Stimulated activated CD8-positive, alpha-beta memory T cell treated with anti-CD3 and anti-CD28 coated beads, Interleukin-7, amount 100 ng/mL, for 48 hours (primary cell): Measurements from ENCODE around the gene PHF13.
"Not testable (repeated sequence)": the region's sequence is repeated elsewhere in the genome, so short reads cannot be mapped to it uniquely, and the experiment has no call there.

Experiments
- DNase-seq, 2 donors: peaks; one replicate each; pipeline ENCODE4 v3.0.0-alpha.2; 2020; ENCODE audit warnings: low read depth in 1 of 2; ENCODE audit errors: extremely low read depth in 1 of 2

Gene PHF13

GRCh38 chr1:6586404-6586816, 27.1 kb upstream of the PHF13 start:
- no peak for DNase-seq

DNA sequence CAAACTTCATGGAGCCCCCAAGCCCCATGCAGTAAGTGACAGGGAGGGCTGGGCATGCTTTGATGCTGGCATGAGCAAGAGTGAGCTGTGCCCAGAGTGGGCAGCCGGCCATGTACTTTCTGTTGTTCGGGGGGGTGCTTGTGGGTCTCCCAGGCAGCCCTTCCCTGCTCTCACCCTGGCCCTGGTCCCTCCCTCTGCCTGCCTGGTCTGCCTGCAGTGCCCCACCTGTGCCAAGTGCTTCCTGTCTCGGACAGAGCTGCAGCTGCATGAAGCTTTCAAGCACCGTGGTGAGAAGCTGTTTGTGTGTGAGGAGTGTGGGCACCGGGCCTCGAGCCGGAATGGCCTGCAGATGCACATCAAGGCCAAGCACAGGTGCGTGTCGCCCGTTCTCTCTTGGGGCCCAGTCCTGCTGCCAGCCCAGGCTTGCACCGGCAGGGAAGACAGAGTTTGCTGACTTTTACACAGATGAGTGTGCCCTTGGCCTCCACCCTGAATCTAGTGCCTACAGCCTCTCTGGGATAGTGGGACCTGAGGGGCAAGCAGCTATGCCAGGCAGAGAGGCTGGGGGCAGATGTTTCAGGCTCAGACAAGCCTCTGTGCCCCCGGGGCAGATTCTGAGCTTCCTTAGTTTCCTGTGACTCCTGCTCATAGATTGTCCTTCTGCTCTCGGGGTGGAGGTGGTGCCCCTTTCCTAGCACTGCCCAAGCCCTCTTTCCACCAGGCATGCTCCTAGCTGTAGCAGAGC, 26.1 kb upstream of the PHF13 start:
- no peak for DNase-seq

GRCh38 chr1:6588128-6588892, 25.2 kb upstream of the PHF13 start:
- no peak for DNase-seq

GRCh38 chr1:6588893-6589520, 24.5 kb upstream of the PHF13 start:
- DNase-seq, result no peak

- no peak for DNase-seq
These were observed 23.5 kb upstream of the PHF13 start for GRCh38 chr1:6590046-6590445.

DNA sequence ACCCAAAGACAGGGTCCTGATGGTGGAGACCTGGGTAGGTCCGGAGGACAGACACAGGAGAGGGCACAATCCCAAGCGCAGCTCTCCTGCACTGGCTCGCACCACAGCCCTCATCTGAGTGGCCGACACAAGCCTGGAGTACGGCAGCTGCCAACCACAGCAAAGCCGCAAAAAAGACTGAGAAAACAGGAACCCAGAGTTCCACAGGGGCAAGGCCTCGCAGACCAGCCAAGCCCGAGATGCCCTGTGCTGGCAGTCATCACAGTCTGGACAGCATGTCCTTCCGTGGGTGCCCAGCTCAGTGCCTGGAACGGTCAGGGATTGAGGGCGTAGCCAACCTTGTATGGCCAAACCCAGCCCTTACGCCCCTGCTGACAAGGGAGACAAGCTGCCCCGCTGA, 22.3 kb upstream of the PHF13 start:
- DNase-seq, result no peak

GRCh38 chr1:6591644-6592043, 21.9 kb upstream of the PHF13 start:
- no peak for DNase-seq

GRCh38 chr1:6592441-6592840, 21.1 kb upstream of the PHF13 start:
- DNase-seq, result no peak

GRCh38 chr1:6592865-6593593, 20.5 kb upstream of the PHF13 start:
- DNase-seq, result no peak

DNA sequence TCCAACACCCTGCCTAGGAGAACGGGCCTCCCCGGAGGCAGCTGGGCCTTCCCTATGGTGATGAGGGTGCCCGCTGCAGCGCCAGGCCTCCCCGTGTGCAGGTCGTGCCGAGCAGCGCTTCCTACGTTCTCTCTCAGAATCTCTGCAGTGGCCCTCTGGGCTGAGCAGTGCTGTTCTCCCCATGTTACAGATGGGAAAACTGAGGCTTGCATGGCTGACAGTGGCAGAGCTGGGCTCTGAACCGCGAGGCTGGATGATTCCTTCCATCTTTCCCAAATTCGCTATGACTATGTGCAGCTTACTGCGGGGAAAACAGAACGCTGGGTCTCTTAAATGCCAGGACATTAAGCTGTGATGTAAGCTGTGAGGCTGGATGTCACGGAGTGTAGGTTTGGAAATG, 19.7 kb upstream of the PHF13 start:
- no peak for DNase-seq

DNA sequence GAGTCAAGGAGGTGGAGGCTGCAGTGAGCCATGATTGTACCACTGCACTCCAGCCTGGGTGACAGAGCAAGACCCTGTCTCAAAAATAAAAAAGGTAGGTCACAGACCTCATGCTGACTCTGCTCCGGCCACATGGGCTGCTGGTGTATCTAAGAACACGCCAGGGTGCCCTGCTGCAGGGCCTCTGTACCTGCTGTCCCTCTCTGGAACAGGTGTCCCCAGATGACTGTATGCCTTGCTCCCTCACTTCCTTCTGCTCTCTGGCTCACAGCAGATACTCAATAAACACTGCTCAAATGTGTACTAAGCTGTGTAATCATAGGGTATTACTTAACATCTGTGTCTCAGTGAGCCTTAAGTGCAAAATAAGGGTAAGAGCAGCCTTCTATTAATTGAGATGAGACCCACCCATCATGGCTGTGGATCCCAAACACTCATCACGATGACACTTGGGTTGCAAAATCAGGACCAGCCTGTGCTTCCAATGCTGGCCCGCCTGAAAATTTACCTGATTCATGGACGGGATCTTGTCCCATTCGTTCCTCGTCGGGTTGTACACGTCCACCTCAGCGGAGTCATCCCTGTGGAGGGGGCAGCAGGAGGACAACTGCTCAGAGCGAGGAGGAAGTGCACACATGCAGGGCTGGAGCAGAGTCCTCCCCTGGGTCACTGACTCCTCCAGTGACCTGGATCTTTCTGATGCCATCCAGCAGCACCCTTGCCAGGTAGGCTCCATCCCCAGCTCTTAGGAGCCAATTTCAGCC, 18.4 kb upstream of the PHF13 start:
- no peak for DNase-seq

- DNase-seq, result no peak
These were observed 17.2 kb upstream of the PHF13 start for GRCh38 chr1:6596351-6596750.

DNA sequence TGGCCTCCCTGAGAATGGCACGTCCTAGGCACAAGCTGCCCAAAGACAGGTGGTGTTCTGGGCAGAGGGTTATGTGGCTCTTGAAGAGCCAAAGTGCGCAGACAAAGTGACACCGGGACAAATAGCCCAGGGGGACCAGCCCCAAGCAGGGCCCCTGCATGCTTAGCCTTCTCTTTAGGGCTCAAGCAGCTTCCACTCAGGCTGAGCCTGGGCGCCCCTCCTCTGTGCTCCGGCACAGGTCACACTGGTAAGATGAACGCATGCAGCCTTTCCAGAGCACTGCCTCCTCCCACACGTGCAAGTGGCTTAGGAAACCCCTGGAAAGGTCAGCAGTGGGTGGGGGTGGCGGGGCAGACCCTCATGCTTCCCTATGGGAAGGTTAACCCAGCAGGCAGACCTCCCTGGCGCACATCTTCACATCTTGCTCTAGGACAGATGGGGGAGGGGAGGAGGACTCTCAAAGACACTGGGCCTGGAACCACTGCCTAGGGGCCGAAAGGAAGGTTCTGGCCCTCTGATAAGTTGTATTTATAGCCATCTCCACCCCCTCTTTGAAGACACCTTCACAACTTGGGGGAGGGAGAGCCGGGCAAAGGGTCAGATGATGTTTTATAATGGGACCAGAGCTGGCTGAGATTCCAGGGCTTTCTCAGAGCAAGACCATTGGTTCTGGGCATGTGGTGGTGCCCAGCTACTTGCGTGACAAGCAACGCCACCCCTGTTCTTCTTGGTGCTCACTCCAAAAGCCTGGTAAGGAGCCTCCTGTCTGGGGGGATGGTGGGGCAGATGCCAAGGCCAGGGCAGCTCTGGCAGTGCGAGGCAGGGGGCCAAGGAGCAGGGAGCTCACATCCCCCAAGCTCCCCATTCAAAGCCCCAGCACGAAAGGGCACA, 16.4 kb upstream of the PHF13 start:
- DNase-seq, result no peak

GRCh38 chr1:6597777-6598131, 15.8 kb upstream of the PHF13 start:
- DNase-seq, result no peak

DNA sequence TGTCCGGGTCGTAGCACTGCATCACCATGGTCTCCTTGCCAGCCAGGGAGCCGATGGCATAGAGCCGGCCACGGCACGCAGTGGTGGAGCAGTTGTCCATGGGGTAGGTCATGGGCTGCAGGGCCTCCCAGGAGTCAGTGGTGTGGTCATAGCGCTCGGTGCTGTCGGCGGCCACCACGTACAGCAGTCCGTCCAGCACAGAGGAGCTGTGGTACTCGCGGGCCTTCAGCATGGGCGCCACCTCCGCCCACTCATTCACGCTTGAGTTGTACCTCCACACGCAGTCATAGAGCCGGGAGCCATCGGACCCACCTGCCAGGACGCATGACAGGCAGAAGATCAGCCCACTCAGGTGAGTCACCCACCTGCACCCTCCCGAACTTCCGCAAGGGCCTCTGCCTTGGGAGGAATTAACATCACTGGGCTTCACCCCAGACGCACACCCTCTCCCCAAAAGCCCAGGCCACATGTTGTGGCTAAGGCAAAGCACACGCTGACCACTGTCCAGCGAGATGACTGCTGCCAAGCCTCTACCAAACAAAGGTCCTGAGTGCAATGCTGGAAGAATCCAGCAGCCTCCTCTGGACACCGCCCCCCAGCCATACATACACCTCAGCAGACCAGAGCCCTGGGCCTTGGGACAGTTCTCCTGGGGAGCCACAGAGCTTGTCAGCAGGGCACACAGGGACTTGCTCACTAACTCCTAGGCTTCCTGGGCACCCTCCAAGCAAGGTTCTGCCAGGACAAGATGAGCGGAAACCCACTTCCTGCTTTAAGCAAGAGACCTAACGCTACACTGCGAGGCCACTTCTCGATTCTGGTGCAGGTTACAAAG, 14.2 kb upstream of the PHF13 start:
- peak in 1 of 2 donors; percentile 69 for DNase-seq

DNA sequence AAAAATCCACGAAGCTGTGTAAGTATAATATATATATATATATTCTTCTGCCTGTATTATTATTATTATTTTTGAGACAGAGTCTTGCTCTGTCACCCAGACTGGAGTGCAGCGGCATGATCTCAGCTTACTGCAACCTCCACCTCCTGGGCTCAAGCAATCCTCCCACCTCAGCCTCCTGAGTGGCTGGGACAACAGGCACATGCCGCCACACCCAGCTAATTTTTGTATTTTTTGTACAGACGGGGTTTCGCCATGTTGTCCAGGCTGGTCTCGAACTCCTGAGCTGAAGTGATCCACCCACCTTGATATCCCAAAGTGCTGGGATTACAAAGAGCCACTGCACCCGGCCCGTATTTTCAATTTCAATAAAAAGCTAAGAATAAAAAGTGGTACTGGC, 13.5 kb upstream of the PHF13 start:
- DNase-seq, result not testable (repeated sequence)

GRCh38 chr1:6600410-6601048, 13.0 kb upstream of the PHF13 start:
- DNase-seq, result no peak
